Tibial nerve (tissue), 4 donors: ENCODE measurements around the gene ZBTB7C.

Source experiments
- EP300 ChIP-seq, 2 donors: sonication (generic); formaldehyde crosslinking; IDR thresholded peaks; one replicate each; pipeline ENCODE4 v1.6.1; 2017; ENCODE audit warnings: antibody characterized with exemption in 2 of 2, mild to moderate bottlenecking in 1 of 2
- POLR2A ChIP-seq, 2 donors: fragments of 450-650 bp; IDR thresholded peaks; one replicate each; pipeline ENCODE4 v1.6.1; 2017; ENCODE audit warnings: antibody characterized with exemption in 2 of 2, mild to moderate bottlenecking in 2 of 2, moderate library complexity in 2 of 2
- TF ChIP-seq, protein P1 (sequence below), 5 experiments: fragments of 200-600 bp in 3 of 5; fragments of 450-650 bp in 2 of 5; sonication (generic) in 3 of 5; IDR thresholded peaks; one replicate each; pipeline ENCODE4 v1.5.1; 2016 to 2019; ENCODE audit warnings: antibody characterized with exemption in 5 of 5, mild to moderate bottlenecking in 3 of 5, moderate library complexity in 2 of 5

DNA sequence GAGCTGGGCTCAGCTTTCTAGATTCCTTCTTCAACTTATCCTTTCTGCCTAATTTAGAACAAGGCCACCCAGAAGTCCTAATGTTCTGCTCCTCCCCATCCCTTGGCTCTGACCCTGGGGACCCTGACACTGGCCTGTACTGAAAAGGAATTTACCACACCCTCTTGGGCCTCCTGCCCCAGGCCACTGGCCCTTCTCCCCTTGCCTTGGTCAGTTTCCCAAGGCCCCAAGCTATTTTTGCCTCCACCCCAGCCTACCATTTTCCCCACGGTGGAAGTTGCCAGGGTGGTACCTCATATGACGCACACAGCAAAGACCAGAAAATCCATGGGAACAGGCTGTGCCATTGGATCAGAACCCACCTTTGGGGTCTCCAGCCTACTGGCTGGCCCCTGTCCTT, 72.1 kb downstream of the ZBTB7C start:
- TF ChIP-seq, protein P1, sequence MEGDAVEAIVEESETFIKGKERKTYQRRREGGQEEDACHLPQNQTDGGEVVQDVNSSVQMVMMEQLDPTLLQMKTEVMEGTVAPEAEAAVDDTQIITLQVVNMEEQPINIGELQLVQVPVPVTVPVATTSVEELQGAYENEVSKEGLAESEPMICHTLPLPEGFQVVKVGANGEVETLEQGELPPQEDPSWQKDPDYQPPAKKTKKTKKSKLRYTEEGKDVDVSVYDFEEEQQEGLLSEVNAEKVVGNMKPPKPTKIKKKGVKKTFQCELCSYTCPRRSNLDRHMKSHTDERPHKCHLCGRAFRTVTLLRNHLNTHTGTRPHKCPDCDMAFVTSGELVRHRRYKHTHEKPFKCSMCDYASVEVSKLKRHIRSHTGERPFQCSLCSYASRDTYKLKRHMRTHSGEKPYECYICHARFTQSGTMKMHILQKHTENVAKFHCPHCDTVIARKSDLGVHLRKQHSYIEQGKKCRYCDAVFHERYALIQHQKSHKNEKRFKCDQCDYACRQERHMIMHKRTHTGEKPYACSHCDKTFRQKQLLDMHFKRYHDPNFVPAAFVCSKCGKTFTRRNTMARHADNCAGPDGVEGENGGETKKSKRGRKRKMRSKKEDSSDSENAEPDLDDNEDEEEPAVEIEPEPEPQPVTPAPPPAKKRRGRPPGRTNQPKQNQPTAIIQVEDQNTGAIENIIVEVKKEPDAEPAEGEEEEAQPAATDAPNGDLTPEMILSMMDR (IDR thresholded peaks at IDR 0.05) = no peak
- TF ChIP-seq POLR2A (IDR thresholded peaks at IDR 0.05) = no peak
- peak in 1 of 2 donors; percentile 11 for TF ChIP-seq EP300 (IDR thresholded peaks at IDR 0.05)
